Cardiac septum (tissue), 1 donor: ENCODE results near the gene XPNPEP2. TPM values are rescaled to one million over a fixed set of nuclear protein-coding genes. Genes with fewer than 3 reads are reported as not detected.
A peak's percentile ranks its signal among the peaks of the same experiment; 100 is the strongest.

ENCODE experiments used
- DNase-seq: peaks from one replicate; pipeline ENCODE4 v3.0.0-alpha.2; 2020; ENCODE audit warnings: low spot score
- intact Hi-C: fragments of 100-400 bp; cut with DNase I; formaldehyde crosslinking; loops from one replicate; pipeline ENCODE4 v1.14.0; 2022
- long read RNA-seq: library from polyadenylated mRNA; unstranded; transcript quantifications from one replicate; pipeline ENCODE4 v2.0.0, GENCODE V29; 2021
- total RNA-seq: library from RNA; stranded (reverse); fragmentation: NEBNext Ultra II Directional; extraction: Animal tissue kit (Norgen Biotek cat#: 25700); gene quantifications from one replicate; pipeline ENCODE4 v1.2.1, GENCODE V29; 2021
- donor health status: DM: no; HTN: no; CAD: no.

The XPNPEP2 gene
- total RNA-seq, result 0.22 TPM
- long read RNA-seq, result 0 reads

- DNase-seq, result peak; percentile 64
Observed at GRCh38 chrX:129738466-129739308, at the start of gene XPNPEP2. TSS of gene XPNPEP2 (plus strand) at chrX:129738979. CDS start at chrX:129739214, 235 bp downstream.

GRCh38 chrX:129689796-129690195 is 49.0 kb upstream of the XPNPEP2 start:
- intact Hi-C loops, result no loop called here
- no peak for DNase-seq

More at GRCh38 chrX:129738466-129739308, at the start of gene XPNPEP2:
- intact Hi-C loops, result no loop called here

- intact Hi-C loops, result no loop called here
- DNase-seq, result no peak
Observed at GRCh38 chrX:129690435-129690834, 48.3 kb upstream of the XPNPEP2 start.

DNA sequence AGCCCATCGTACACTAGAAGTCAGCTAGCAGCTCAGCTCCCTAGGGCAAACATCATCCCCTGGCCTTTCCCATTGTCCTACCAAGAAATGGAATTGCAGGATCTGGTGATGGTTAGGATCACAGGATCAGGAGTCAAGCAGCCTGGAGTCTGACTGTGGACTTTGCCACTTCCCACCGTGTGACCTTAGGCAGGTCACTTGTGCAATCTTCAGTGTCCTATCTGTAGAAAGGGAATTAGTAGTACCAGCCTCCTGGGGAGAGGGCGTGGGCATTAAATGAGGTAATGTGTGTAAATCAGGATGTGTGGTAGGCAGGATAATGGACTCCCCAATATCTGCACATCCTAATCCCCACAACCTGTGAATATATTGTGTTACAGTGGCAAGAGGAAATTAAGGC is 45.4 kb upstream of the XPNPEP2 start:
- intact Hi-C loops, result no loop called here

DNA sequence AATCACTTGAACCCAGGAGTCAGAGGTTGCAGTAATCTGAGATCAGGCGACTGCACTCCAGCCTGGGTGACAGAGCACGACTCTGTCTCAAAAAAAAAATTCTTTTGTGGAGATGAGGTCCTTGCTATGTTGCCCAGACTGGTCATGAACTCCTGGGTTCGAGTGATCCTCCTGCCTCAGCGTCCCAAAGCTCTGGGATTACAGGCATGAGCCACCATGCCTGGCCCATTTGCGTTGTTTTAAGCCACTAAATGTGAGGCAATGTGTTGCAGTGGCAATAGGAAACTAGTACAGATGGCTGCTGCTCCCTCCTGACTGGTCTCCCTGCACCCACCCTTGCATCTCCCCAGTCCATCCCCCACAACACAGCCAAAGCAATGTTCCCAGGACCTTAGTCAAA is 44.0 kb upstream of the XPNPEP2 start:
- no peak for DNase-seq
- intact Hi-C loops, result no loop called here

More for the DNA sequence above, 45.4 kb upstream of the XPNPEP2 start:
- no peak for DNase-seq

- intact Hi-C loops, result no loop called here
- no peak for DNase-seq
Observed at GRCh38 chrX:129695535-129695934, 43.2 kb upstream of the XPNPEP2 start.

GRCh38 chrX:129695937-129696336 is 42.8 kb upstream of the XPNPEP2 start:
- no peak for DNase-seq
- intact Hi-C loops, result no loop called here

DNA sequence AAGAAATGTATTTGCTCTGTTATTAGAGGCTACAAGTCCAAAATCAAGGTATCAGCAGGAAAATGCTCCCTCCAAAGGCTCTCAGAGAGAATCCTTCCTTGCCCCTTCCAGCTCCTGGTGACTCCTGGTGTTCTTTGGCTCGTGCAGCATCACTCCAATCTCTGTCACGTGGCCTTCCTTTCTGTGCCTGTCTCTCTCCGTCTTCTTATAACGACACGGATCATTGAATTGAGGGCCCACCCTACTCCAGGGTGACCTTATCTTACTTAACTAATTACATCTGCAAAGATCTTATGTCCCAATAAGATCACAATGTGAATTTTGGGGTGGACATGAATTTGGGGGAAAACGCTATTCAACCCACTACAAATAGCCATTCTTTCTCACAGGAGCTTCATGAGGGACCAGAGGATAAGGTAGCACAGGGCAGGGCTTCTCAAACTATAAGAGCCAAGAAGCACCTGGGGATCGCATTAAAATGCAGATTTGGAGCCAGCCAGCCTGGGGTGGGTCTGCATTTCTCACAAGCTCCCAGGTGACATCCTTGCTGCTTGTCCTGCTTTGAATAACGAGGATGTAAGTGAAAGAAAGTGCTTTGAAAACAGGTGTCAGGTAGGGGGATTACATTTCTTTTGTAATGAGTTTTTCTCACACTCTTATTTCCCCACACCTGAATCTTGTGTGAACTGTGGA is 42.2 kb upstream of the XPNPEP2 start:
- intact Hi-C loops, result no loop called here
- no peak for DNase-seq

GRCh38 chrX:129697204-129697829 is 41.5 kb upstream of the XPNPEP2 start:
- intact Hi-C loops, result no loop called here
- no peak for DNase-seq

DNA sequence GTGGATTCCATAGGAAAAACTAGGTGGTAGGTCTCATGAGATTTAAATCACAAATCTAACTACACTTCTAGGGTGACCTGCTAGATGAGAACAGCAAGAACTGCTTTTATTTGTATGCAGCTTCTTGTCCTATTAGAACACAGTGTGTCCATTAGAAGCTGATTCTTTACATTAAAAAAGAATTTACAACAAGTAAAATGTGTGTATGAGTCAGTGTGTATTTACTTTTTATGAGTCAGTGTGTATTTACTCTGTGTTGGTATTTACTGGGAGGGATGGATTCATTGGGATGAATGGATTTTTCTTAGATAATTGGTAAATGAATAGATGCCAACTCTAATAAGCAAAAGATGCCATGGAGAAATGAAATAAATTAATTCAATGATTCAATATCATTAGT is 40.6 kb upstream of the XPNPEP2 start:
- intact Hi-C loops, result no loop called here
- no peak for DNase-seq

DNA sequence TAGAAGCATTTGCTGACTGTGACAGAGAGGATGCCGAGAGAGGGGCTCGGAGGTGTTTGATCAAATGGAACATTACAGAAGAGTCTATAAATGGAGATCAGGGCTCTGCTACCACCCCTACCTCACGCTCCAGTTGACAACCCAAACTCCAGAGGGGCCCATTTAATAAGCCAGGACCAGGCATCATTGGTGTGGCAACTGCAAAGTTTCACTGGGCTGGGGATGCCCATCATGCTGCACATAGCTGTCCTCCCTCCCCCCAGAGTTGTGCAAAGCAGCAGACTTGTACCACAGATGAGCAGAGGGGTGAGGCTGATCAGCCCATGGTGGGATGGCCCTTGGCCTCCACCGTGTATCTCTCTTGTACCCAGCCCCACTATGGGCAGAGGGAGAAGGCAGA is 38.2 kb upstream of the XPNPEP2 start:
- intact Hi-C loops, result no loop called here
- no peak for DNase-seq

DNA sequence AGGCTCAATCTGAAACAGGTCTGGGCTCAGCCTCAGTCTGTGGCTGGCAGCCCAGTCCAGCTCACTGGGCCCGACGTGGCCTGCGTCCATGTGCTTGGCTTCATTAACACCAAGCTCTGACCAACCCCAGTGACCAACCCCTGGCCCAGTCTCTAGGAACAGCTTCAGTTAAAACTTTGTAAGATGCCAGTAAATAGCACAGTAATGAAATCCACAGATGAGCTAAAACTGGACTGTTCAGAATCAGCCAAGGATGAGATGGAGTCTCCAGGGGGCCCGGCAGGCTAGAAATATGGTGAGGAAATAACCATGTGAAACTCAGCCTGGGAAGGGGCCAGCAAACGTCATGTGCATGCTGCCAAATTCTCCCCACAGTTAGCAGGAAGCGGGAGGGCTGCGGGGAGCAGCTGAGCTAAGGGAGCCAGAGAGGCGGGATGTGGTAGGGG is 37.1 kb upstream of the XPNPEP2 start:
- DNase-seq, result no peak
- intact Hi-C loops, result no loop called here

GRCh38 chrX:129704491-129704890 is 34.3 kb upstream of the XPNPEP2 start:
- no peak for DNase-seq
- intact Hi-C loops, result no loop called here

DNA sequence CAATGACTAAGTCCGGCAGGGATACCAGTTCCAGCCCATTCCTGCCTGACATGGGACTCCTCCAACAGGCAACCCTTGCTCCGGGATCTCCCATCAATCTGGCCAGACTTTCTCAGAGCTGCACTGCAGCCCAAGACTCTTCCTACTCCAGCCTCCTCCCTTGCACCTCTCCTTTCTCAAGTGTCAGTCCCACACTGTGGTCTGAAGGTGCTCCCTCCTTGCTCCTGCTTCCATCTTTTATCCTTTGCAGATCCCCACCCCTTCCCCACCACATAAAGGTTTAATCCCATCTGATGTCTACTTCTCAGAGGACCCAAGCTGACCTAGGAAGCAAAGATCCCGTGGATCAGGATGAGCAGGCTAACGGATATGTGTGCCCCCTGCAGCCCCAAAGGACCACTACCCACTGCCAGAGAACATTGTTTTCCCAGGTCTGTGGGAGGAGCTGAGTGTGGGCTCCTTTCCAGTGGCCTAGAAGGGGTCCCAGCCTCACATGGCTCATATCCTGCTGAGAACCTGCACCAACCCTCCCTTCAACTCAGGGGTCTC is 33.3 kb upstream of the XPNPEP2 start:
- intact Hi-C loops, result loop anchor here (5.0 kb wide), 1 partner anchor 53 kb away; the partner anchor contains the start of gene APLN
- DNase-seq, result no peak

DNA sequence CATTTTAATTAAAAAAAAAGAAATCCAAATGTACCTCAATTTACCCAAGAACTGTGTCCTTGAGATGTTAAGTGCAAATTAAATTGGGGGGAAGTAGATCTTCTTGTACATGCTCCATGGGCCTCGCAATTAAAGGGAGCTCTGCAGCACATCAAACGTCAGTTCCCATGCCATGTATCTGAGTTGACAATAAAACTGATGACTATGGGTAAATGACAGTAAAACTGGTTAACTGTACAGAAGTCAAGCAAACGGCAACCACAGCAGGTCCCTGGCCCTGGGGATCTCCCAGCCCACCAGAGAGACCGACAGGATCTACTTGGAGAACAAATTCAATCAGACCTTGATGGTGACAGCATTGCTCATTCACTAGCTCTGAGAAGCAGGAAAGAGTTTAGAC is 32.8 kb upstream of the XPNPEP2 start:
- DNase-seq, result no peak
- intact Hi-C loops, result loop anchor here (5.0 kb wide), 1 partner anchor 54 kb away; the partner anchor contains the start of gene APLN

DNA sequence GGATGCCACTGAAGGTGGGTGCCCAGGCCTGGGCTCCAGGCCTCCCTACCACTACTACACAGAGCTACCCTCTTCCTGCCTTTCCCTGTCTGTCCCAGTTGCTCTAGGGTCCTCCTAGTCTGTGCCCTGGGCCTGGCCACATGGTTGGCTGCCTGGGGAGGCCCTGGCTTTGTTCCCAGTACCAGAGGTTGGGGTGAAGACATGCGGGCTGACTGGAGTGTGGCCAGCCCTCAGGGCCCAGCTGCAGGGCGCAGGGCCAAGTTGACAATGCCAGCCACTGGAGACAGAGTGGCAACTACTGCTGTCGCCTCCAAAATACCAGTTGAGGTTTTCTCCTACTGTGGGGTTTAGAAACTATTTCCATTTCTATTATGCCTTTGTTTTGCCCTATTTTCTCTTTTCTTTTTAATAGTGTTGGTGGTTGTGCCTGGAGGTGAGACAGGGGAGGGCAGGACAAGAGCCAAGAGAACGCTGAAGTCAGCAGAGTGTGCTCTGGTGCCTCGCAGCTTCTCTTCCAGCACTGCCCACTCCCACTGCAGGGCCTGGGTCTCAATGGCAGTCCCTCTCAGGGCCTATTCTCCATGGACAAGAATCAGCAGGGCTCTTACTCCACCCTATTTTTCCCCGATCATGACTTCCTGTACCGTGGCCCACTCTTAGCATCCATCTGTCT is 32.2 kb upstream of the XPNPEP2 start:
- intact Hi-C loops, result loop anchor here (5.0 kb wide), 1 partner anchor 54 kb away; the partner anchor contains the start of gene APLN
- DNase-seq, result no peak

DNA sequence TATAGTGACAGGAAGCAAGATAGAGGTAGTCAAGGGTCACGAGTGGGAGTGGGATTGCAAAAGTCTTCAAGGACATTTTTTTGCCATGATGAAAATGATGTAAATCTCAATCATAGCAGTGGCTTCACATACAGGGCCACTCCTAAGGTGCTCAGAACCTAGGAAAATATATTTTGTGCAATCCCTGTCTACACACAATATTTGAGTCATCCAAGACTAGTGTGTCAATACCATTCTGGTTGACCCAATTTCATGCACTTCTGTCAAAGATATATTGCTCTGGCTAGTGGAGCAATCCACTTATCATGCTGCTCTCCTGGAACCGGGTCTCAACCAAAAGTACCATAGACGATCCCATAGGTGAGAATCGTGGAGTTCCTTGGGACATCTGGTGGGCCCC is 24.2 kb upstream of the XPNPEP2 start:
- DNase-seq, result no peak
- intact Hi-C loops, result no loop called here

DNA sequence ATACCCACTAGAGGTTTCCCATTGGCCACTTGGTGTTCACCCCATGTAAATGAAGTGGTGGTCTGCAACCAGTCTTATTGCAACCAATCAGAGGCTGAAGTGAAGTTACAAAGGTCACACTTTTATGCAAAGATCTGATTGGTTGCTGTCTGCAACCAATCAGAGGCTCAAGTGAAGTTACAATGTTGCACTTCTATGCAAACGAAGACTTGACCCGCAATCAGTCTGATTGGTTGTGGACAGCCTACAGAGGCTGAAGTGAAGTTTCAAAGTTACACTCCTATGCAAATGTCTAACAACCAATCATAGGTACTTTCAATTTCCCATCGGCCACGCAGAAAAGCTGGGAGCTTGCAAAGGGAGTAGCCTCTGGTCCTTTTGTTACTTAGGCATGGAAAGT is 22.3 kb upstream of the XPNPEP2 start:
- no peak for DNase-seq
- intact Hi-C loops, result no loop called here

GRCh38 chrX:129717892-129718291 is 20.9 kb upstream of the XPNPEP2 start:
- intact Hi-C loops, result loop anchor here (2.0 kb wide), 1 partner anchor 39 kb away; no protein-coding TSS in a partner anchor

More at GRCh38 chrX:129717892-129718291, 20.9 kb upstream of the XPNPEP2 start:
- no peak for DNase-seq
